Central memory CD4-positive, alpha-beta T cell (primary cell): Measurements from ENCODE around the gene KIAA0825.

Experiments used
- DNase-seq: peaks from one replicate; pipeline ENCODE4 v3.0.0; 2022

KIAA0825 gene

GRCh38 chr5:94288937-94289336, 329.5 kb downstream of the KIAA0825 start:
- no peak for DNase-seq

- no peak for DNase-seq
Observed at GRCh38 chr5:94285984-94286383, 332.4 kb downstream of the KIAA0825 start.

- no peak for DNase-seq
Observed at GRCh38 chr5:94283093-94283492, 335.3 kb downstream of the KIAA0825 start.

- DNase-seq = no peak
Observed at GRCh38 chr5:94281236-94281801, 337.1 kb downstream of the KIAA0825 start.

GRCh38 chr5:94276751-94277150, 341.7 kb downstream of the KIAA0825 start:
- DNase-seq = no peak

GRCh38 chr5:94276048-94276447, 342.4 kb downstream of the KIAA0825 start:
- DNase-seq = no peak

GRCh38 chr5:94274707-94275106, 343.7 kb downstream of the KIAA0825 start:
- no peak for DNase-seq

GRCh38 chr5:94268226-94268625, 350.2 kb downstream of the KIAA0825 start:
- no peak for DNase-seq

GRCh38 chr5:94267350-94267899, 351.0 kb downstream of the KIAA0825 start:
- no peak for DNase-seq

- DNase-seq = no peak
Observed at GRCh38 chr5:94266170-94266569, 352.2 kb downstream of the KIAA0825 start.

- no peak for DNase-seq
Observed at GRCh38 chr5:94263068-94263467, 355.3 kb downstream of the KIAA0825 start.

GRCh38 chr5:94260096-94260495, 358.3 kb downstream of the KIAA0825 start:
- no peak for DNase-seq

GRCh38 chr5:94254214-94254613, 364.2 kb downstream of the KIAA0825 start:
- no peak for DNase-seq

- DNase-seq = no peak
Observed at GRCh38 chr5:94250985-94251384, 367.4 kb downstream of the KIAA0825 start.

- no peak for DNase-seq
Observed at GRCh38 chr5:94249430-94249829, 369.0 kb downstream of the KIAA0825 start.

- no peak for DNase-seq
Observed at GRCh38 chr5:94248175-94248875, 370.1 kb downstream of the KIAA0825 start.

GRCh38 chr5:94245608-94246007, 372.8 kb downstream of the KIAA0825 start:
- DNase-seq = no peak

GRCh38 chr5:94244921-94245320, 373.5 kb downstream of the KIAA0825 start:
- DNase-seq = no peak

GRCh38 chr5:94243612-94244011, 374.8 kb downstream of the KIAA0825 start:
- no peak for DNase-seq

GRCh38 chr5:94240993-94241651, 377.3 kb downstream of the KIAA0825 start:
- DNase-seq = no peak

GRCh38 chr5:94240596-94240992, 377.8 kb downstream of the KIAA0825 start:
- DNase-seq = no peak

- DNase-seq = no peak
Observed at GRCh38 chr5:94240134-94240533, 378.3 kb downstream of the KIAA0825 start.

GRCh38 chr5:94239266-94239665, 379.1 kb downstream of the KIAA0825 start:
- no peak for DNase-seq

GRCh38 chr5:94234987-94235386, 383.4 kb downstream of the KIAA0825 start:
- DNase-seq = no peak
